KBM-7 (cell line): ENCODE measurements around the gene YAP1.
A peak's percentile ranks its signal among the peaks of the same experiment; 100 is the strongest.

ENCODE experiments used
- DNase-seq: peaks from one replicate; pipeline ENCODE4 v3.0.0-alpha.2; 2015
- in situ Hi-C: fragments of 300-500 bp; cut with MboI; formaldehyde crosslinking; loops from 2 replicates; pipeline ENCODE4 v1.14.3; 2020; ENCODE audit warnings: low sequenced_read_pairs, low pct_unique_long_range_greater_than_20kb, mixed read lengths

The YAP1 gene

DNA sequence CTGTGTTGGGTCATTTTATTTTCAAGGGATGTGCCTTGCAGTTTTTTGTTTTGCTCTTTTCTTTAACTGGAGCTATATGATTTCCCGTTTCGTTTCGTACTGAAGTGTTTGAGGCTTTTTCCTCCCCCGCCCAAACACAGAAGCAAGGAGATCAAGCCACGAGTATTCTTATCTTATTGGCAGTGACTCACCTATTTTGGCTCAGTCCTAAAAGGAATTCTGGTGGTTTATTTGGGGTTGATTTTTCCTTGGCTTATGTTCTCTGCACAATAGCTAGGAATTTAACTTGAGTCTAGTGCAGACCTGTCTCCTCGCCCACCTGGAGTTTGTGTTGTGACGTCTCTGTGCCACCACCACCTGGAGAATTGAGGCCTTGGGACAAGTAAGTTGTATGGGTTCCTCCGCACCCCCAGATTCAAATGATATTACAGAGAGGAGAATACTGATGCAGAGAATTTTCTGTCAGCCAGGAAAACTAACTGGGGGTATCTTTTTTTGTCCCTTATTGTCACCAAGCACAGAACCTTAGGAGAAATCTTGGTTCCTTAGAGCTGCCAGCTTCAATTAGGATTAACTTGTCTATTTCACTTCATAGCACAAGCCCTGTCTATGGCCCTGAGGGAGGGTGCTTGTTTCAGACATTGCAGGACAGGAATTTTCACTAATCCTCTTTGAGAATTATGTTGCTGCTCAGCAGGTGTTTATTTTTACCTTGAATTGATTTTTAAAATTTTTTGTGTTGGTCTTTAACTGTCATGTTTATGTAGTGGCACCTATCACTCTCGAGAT is 116.6 kb downstream of the YAP1 start:
- in situ Hi-C loops, result no loop called here
- DNase-seq, result no peak

DNA sequence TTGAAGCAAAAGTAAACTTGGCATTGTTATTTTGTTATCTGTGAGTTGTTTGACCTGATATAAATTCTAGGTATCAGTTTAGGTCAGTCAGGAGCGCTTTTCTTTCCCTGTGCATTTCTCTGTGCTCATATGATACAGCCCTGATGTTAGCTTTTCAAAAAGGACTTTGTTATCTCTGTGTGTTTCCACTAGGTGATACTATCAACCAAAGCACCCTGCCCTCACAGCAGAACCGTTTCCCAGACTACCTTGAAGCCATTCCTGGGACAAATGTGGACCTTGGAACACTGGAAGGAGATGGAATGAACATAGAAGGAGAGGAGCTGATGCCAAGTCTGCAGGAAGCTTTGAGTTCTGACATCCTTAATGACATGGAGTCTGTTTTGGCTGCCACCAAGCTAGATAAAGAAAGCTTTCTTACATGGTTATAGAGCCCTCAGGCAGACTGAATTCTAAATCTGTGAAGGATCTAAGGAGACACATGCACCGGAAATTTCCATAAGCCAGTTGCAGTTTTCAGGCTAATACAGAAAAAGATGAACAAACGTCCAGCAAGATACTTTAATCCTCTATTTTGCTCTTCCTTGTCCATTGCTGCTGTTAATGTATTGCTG is 119.4 kb downstream of the YAP1 start:
- in situ Hi-C loops, result no loop called here
- no peak for DNase-seq

DNA sequence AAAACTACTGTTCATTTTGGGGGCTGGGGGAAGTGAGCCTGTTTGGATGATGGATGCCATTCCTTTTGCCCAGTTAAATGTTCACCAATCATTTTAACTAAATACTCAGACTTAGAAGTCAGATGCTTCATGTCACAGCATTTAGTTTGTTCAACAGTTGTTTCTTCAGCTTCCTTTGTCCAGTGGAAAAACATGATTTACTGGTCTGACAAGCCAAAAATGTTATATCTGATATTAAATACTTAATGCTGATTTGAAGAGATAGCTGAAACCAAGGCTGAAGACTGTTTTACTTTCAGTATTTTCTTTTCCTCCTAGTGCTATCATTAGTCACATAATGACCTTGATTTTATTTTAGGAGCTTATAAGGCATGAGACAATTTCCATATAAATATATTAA is 119.9 kb downstream of the YAP1 start:
- no peak for DNase-seq
- in situ Hi-C loops, result no loop called here

DNA sequence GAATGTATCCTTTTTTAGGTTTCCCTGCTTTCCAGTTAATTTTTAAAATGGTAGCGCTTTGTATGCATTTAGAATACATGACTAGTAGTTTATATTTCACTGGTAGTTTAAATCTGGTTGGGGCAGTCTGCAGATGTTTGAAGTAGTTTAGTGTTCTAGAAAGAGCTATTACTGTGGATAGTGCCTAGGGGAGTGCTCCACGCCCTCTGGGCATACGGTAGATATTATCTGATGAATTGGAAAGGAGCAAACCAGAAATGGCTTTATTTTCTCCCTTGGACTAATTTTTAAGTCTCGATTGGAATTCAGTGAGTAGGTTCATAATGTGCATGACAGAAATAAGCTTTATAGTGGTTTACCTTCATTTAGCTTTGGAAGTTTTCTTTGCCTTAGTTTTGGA is 120.7 kb downstream of the YAP1 start:
- no peak for DNase-seq
- in situ Hi-C loops, result no loop called here

DNA sequence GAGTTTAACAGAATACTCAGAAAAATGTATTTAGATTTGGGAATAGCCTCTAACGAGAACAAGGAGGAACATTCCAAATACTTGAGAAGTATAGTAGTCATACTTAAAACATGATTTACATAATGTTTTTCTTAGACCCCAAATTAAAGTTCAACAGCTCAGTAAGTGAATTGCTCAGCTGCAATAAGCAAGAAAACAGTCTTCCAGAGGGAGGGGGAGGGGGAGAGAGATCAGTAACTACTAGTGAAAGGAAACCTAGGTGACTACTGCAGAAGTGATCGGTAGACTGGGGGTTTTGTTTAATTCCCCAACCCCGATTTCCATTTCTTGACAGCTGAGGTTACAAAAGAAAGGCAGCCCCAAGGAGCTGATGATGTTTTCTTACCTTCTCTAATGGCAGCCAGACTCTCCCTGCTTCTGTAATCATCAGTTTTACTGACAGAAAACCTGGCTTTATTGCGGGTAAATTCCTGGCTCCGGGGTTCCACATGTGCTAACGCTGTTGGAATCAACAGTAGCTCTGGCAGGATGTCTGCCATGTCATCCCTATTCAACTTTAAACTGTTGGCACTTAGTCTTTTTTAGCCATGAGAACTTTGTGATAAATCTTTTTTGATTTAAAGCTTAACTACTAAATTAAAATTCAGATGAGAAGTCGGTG is 124.7 kb downstream of the YAP1 start:
- in situ Hi-C loops, result no loop called here
- no peak for DNase-seq

DNA sequence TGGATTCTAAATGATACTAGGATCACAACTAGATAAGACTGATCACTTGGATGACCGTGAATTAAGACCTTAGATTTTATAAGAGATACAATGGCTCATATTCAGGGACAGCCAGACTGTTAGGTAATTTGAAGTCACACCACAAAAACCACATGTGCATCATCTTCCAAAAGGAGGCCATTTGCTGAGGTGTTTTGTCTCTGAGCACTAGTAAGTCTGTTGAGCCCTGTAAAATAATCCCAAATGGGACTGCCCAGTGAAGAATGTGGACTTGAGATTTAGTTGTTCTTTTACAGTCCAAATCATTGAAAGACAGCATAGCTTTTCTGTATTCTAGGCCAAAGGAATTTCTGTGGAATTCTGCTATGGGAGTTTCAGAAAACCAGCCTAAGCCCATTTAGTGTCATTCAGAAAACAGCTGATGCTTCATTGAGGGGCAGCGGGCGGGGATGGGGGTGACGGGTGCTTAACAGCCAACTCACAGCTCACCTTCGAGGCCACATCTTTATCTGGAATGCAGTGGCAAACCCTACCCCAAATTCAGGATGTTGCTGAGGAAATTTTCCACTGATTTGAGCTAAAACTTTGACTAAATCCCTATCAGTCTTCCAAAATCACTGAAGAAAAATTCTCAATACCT is 127.0 kb downstream of the YAP1 start:
- no peak for DNase-seq
- in situ Hi-C loops, result no loop called here

DNA sequence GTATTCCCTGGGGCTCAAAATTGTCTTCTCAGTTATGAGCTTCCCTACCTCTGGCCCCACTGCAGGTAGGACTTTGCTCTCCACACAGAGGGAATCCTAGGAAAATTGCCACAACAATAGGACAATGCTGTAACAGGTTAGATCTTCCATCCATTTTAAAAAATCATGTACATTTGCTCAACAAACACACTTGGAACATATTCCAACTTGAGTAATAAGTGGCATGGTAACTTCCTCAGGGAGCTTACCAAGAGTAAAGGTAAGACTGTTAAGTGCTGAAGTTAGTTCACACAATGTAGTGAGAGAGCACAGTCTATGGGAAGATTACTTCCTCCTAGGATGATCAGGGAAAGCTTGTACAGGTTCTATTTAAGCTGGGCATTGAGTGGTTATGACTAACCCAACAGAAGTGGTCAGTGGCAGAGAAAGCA is 128.2 kb downstream of the YAP1 start:
- DNase-seq, result no peak

DNA sequence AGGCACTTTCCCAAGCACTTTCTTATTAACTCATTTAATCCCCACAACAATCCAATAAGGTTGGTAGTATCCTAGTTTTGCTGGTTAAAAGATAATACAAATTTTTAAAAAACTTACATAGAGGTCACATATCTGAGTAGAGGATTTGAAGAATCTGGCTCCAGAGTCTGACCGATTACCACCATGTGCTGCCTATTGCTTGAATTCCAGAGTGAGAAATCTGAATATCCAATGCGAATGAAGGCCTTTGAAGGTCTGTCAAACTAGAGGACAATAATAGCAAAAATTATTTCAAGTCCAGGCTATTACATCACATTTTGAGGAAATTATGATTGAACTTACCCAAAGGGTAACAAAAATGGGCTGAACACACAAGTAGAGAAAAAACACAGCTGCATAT is 129.2 kb downstream of the YAP1 start:
- in situ Hi-C loops, result no loop called here
- no peak for DNase-seq

More for the DNA sequence above, 128.2 kb downstream of the YAP1 start:
- in situ Hi-C loops, result no loop called here

DNA sequence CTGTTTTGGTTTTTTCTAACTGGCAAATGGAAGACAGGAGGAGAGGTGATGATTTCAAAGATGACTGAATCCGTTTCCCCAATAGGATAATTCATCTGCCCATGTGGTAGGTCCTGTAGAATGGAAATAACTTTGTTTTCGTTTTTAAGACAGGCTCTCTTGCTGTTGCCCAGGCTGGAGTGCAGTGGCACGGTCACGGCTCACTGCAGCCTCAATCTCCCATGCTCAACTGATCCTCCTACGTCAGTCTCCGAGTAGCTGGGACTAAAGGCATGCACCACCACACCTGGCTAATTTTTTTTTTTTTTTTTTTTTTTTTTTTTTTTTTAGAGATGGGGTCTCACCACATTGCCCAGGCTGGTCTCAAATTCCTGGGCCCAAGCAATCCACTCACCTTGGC is 129.7 kb downstream of the YAP1 start:
- in situ Hi-C loops, result no loop called here
- DNase-seq, result no peak

DNA sequence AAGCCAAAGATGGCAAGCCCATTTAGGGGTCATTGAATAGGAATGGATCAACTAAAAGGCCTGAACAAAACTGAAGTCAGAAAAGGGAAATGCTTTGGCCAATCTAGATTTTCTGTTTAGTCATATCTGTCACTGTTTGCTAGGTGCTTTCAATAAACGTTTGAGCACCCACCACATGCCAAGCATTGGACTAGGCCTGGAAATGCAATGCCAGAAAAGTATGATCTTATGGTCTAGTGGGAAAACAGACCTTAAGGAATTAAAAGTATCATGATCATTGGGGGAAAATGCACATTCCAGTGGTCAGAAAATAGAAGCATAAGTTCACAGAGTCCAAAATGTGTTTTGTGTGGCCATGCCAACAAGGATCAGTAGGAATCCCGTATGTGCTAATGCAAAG is 130.3 kb downstream of the YAP1 start:
- in situ Hi-C loops, result no loop called here
- DNase-seq, result no peak

DNA sequence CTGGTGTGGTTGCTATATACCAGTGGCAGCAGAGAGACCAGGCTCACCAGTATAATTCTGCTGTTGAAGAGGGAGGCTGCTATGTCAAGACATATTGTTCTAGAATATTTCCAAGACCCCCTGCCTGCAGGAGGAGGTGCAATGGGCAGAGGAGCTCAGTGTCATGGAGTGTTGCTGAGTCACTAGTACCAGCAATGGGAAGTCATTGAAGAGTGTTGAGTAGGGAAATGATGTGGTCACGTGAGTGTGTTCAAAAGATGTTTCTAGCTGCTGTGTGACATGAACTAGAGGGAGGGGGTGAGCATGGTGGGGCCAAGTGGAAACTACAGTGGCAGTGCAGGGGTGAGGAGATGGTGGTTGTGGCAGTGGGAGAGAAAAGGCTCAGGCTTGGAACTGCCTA is 130.8 kb downstream of the YAP1 start:
- in situ Hi-C loops, result no loop called here
- no peak for DNase-seq

DNA sequence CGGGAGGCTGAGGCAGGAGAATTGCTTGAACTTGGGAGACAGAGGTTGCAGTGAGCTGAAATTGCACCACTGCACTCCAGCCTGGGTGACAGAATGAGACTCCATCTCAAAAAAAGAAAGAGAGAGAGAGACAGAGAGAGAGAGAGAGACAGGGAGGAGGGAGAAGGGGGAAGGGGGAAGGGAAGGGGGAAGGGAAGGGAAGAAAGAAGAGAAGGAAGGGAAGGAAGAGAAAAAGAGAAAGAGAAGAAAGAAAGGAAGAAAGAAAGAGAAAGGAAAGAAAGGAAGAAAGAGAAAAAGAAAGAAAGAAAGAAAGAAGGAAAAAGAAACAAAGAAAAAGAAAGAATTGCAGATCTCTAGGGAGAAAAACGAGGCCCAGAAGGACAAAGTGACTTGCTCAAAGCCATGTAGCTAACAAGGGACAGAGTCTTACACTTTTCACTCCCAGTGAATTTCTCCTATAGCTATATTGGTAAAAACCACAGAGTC is 133.2 kb downstream of the YAP1 start:
- in situ Hi-C loops, result no loop called here
- no peak for DNase-seq

DNA sequence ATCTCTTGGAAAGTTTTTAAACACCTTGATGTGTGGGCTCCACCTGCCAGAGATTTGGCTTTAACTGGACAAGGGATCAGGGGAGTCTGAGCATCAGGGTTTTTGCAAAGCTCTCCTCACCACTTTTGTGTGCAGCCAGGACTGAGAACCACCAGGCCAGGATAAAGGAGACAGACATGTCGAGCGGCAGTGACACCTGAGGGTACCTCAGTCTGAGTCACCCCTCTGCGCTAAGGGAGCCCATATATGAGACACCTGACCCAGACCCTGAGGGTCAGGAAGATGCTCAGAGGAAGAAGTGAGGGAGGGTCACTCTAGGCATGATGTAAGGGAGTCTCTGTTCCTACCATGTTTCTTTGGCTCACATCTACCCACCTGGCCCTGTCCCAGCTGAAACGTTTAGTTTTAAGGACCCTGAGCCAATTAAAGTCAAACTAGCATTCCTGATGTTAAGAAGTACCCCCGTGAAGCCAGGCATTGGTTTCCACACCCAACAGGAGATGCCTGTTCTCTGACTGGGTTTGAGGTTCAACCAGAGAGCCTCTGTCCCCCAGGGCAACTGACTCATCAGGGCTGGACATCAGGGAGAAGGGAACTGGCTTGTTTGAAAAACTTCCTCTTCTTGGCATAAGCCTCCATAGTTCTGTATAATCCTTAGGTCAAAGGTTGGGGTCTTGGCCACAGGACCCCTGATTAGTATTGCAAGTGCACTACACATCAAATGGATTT is 134.6 kb downstream of the YAP1 start:
- no peak for DNase-seq
- in situ Hi-C loops, result no loop called here

DNA sequence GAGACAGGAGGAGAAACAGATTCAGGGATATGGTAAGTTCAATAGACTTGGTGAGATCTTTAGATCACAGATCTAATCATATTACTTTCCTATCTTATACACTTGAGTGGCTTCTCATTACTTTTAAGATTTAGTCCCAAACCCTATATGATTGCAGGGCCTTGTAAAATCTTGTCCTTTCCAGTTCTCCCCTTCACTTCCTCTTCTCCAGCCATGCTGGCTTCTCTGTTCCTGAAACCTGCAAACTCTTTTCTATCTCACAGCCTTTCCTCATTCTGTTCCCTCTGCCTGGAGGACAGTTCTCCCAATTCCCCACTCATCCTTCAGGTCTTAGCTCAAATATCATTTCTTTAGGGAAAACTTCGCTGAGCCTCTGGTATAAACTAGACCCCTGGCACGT is 141.2 kb downstream of the YAP1 start:
- in situ Hi-C loops, result no loop called here
- DNase-seq, result no peak

DNA sequence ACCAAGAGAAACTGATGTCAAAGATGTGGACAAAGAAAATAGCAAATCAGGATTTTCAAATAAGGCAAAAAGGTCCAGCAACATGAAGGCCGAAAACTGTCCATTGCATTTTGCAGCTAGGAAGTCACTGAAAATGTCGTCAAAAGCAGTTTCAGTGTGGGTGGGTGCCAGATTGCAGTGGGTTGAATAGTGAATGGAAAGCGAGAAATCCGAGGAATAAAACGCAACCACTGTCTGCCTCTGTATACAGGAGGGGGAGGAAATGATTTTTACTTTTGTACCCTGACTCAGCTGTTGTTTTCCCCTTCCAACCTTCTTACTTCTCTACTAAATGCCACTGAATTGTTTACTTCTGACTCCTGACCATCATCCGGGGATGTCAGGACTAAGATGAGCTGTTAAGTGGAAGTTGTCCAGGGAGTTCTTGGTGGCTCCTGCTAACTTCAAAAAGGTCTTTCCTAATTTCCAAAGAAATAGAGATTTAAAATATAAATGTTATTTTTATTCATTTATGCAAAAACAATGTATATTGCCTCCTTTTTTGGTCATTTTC is 142.2 kb downstream of the YAP1 start:
- in situ Hi-C loops, result no loop called here
- DNase-seq, result no peak

DNA sequence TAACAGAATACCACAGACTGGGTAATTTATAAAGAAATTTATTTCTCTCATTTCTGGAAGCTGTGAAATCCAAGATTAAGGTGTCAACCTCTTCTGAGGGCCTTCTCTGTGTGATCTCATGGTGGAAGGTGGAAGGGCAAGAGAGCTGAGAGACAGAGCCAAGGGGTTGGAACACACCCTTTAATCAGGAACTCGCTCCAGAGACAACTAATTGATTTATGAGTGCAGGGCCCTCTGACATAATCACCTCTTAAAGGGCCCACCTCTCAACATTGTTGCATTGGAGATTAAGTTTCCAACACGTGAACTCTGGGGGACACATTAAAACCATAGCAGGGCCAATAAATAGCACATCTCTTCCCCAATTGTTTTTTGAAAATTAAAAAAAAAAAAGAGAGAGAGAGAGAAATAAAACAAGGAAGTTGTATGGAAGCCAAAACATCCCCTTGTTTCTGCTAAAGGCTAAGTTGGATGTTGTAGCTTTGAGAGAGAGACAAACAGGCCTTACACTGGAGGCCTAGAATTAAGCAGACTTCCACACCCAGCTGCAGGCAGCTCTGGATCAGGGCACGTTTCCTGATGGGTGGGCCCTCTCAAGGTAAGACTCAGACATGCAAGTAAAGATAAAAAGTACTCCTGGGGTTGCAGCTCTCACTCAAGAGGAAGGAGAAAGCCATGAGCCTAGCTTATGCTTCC is 142.9 kb downstream of the YAP1 start:
- in situ Hi-C loops, result no loop called here
- DNase-seq, result no peak

DNA sequence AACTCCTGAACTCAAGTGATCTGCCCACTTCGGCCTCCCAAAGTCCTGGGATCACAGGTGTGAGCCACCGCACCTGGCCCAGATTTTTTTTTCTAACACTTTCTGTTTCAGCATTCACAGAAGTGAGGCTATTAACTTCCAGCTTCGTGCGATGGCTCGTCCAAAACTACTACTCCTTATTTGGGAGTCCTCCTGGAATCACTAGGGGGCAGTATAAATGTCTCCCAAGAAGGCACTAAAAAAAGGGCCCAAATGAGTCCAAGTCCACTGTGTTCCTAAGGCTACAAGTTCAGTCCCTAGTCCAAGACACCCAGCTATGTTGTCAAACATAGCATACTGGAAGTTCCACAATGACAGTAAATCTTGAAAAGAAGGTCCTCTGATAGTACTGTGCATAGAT is 143.8 kb downstream of the YAP1 start:
- no peak for DNase-seq
- in situ Hi-C loops, result no loop called here

DNA sequence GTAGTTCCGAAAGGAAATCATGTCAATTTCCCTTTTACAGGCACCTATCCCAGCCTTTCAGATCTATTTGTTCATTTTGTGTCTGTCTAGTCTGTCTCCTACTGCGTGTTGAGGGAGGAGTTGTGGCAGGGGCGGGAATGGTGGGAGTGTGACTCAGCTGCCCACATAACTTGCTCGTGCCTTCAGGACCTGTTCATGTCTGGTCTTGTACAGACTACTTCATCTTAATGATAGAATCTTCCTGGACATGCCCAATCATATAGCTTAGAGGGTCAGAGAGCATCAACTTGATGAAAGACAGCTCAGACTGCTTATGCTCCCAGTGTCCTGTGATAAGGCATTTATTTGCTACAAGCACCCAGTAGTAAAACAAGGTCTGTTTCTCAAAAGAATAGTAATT is 146.0 kb downstream of the YAP1 start:
- in situ Hi-C loops, result no loop called here
- peak; percentile 29 for DNase-seq
